WI38 (cell line): ENCODE measurements around the gene ADAD1.
"Not testable (repeated sequence)": the region's sequence is repeated elsewhere in the genome, so short reads cannot be mapped to it uniquely, and the experiment has no call there.

Experiments
- H3K4me3 ChIP-seq: 2 replicates; pipeline ENCODE4 v1.5.1; 2011; ENCODE audit warnings: low read depth, mild to moderate bottlenecking, control low read depth, low read length
- TF ChIP-seq, protein P1 (sequence below): IDR thresholded peaks from 2 replicates; pipeline ENCODE4 v1.5.1; 2012; ENCODE audit warnings: low read depth, mild to moderate bottlenecking, control low read depth, low read length

The ADAD1 gene

DNA sequence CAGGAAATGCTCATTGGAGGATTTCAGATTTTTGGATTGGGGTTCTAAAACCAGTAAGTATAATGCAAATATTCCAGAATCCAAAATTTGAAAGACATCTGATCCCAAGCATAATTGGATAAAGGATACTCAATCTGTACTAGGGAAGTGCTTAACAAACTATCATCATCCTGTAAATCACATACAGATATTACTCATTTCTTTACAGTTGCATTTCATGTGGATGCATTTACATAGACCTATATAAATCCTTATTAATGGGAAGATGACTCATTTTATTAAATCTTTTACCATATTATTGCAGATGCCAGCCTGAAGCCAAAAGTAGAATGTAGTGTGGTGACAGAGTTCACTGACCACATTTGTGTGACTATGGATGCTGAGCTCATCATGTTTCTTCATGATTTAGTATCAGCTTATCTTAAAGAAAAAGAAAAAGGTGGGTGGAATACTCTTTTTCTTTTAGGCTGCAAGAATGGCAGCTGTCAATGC is 22.4 kb upstream of the ADAD1 start:
- TF ChIP-seq, protein P1, sequence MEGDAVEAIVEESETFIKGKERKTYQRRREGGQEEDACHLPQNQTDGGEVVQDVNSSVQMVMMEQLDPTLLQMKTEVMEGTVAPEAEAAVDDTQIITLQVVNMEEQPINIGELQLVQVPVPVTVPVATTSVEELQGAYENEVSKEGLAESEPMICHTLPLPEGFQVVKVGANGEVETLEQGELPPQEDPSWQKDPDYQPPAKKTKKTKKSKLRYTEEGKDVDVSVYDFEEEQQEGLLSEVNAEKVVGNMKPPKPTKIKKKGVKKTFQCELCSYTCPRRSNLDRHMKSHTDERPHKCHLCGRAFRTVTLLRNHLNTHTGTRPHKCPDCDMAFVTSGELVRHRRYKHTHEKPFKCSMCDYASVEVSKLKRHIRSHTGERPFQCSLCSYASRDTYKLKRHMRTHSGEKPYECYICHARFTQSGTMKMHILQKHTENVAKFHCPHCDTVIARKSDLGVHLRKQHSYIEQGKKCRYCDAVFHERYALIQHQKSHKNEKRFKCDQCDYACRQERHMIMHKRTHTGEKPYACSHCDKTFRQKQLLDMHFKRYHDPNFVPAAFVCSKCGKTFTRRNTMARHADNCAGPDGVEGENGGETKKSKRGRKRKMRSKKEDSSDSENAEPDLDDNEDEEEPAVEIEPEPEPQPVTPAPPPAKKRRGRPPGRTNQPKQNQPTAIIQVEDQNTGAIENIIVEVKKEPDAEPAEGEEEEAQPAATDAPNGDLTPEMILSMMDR, result no peak
- H3K4me3 ChIP-seq, result no peak overlapping the region

DNA sequence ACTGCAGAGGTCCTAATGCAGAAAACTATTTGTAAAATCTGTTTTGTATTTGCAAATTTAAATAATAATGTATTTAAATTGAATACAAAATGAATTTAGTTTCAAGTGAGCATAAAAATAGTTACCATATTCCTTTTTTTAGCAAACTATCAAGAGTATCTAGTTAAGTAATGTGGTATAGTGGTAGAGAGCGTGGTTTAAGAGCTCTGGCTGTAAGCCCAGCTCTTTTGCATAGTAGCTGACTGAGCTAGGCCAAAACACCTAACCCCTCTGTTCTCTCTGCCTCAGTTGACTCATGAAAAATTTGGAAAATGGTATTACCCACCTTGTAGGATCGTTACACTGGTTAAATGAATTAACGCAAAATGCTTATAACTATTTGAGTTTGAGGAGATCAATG is 18.1 kb upstream of the ADAD1 start:
- TF ChIP-seq, protein P1, result no peak
- no peak overlapping the region for H3K4me3 ChIP-seq

DNA sequence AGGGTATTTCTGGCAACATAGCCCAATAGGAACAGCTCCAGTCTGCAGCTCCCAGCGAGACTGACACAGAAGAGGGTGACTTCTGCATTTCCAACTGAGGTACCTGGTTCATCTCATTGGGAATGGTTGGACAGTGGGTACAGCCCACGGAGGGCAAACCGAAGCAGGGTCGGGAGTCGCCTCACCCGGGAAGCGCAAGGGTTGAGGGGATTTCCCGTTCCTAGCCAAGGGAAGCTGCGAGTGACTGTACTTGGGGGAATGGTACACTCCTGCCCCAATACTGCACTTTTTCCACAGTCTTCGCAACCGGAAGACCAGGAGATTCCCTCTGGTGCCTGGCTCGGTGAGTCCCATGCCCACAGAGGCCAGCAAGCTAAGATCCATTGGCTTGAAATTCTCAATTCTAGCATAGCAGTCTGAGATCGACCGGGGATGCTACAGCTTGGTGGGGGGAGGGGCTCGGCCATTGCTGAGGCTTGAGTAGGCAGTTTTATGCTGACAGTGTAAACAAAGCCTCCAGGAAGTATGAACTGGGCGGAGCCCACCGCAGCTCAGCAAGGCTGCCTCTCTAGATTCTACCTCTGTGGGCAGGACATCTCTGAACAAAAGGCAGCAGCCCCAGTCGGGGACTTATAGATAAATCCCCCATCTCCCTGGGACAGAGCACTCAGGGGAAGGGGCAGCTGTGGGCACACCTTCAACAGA is 14.0 kb upstream of the ADAD1 start:
- TF ChIP-seq, protein P1, result no peak
- H3K4me3 ChIP-seq, result no peak overlapping the region

GRCh38 chr4:122368786-122369185 is 10.0 kb upstream of the ADAD1 start:
- not testable (repeated sequence) for H3K4me3 ChIP-seq

- H3K4me3 ChIP-seq, result no peak overlapping the region
- TF ChIP-seq, protein P1, result no peak
These were observed 1.5 kb upstream of the ADAD1 start for GRCh38 chr4:122377352-122377751.

DNA sequence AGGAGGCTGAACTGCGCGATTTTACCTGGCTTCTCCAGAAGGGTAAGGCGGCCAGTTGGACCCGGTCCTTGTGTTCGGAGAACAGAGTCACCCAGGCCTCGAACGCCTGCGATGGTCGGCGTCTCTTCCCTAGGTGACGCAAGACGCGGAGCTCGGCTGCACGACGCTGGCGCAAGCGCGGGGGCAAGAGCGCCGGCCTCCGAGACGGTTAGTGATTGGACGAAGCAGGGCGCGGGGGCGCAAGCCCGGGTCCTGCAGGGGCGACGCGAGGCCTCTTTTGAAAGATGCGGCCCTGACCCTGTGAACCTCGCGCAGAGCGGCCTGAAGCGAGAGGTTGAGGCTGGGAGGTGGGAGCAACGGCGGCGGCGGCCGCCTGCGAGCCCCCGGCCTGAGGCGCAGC is 428 bp downstream of the ADAD1 start:
- TF ChIP-seq, protein P1, result no peak

GRCh38 chr4:122383341-122383740 is 4.5 kb downstream of the ADAD1 start:
- TF ChIP-seq, protein P1, result no peak
- H3K4me3 ChIP-seq, result no peak overlapping the region

More for the DNA sequence above, 428 bp downstream of the ADAD1 start:
- H3K4me3 ChIP-seq, result no peak overlapping the region

DNA sequence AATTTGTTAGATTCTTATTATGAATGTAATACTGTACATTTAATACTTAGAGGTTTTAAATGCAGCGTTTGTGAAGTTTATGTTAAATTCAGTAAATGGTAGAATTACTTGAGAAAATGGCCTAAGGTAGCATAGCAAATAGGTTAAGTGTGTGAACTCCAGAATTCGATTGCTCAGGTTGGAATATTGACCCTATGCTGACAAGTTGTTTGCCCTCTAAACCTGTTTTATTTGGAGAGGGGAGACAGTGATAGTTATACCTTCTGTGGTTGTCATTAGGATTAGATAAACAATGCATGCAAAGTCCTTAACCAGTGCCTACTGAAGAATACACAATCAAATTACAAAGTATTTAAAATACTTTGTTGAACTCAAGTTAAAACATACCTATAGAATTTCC is 5.4 kb downstream of the ADAD1 start:
- H3K4me3 ChIP-seq, result no peak overlapping the region
- TF ChIP-seq, protein P1, result no peak
